H9 (cell line): ENCODE data around the gene LEMD1. TPM values are rescaled to one million over a fixed set of nuclear protein-coding genes. Genes with fewer than 3 reads are reported as not detected.

Experiments
- DNase-seq: peaks from one replicate; pipeline ENCODE4 v3.0.0-alpha.2; 2017
- H2AFZ ChIP-seq: one replicate; pipeline ENCODE4 v1.6.1; 2013; ENCODE audit warnings: mild to moderate bottlenecking, low read length, control low read depth, moderate library complexity
- H2AK5ac ChIP-seq: 2 replicates; pipeline ENCODE4 v1.6.1; 2013; ENCODE audit warnings: low read length, control low read depth, mixed read lengths; ENCODE audit not compliant: insufficient read length
- H2BK120ac ChIP-seq: one replicate; pipeline ENCODE4 v1.6.1; 2013; ENCODE audit warnings: low read depth, mild to moderate bottlenecking, low read length, control low read depth, inconsistent platforms; ENCODE audit not compliant: poor library complexity, severe bottlenecking
- H2BK12ac ChIP-seq: 2 replicates; pipeline ENCODE4 v1.6.1; 2013; ENCODE audit warnings: low read length, control low read depth, mixed read lengths, low read depth; ENCODE audit not compliant: insufficient read length
- H2BK15ac ChIP-seq: 2 replicates; pipeline ENCODE4 v1.6.1; 2013; ENCODE audit warnings: low read depth, low read length, control low read depth
- H2BK20ac ChIP-seq: one replicate; pipeline ENCODE4 v1.6.1; 2013; ENCODE audit warnings: low read depth, mild to moderate bottlenecking, low read length, control low read depth, inconsistent platforms; ENCODE audit not compliant: poor library complexity, severe bottlenecking
- H2BK5ac ChIP-seq: 2 replicates; pipeline ENCODE4 v1.6.1; 2013; ENCODE audit warnings: low read length, control low read depth, mixed read lengths; ENCODE audit not compliant: insufficient read length
- H3K14ac ChIP-seq: 2 replicates; pipeline ENCODE4 v1.6.1; 2013; ENCODE audit warnings: low read length, control low read depth; ENCODE audit not compliant: insufficient read depth
- H3K18ac ChIP-seq: 2 replicates; pipeline ENCODE4 v1.6.1; 2013; ENCODE audit warnings: low read depth, mild to moderate bottlenecking, mixed read lengths, low read length, control low read depth; ENCODE audit not compliant: insufficient read length
- H3K23ac ChIP-seq: 2 replicates; pipeline ENCODE4 v1.6.1; 2013; ENCODE audit warnings: low read length, control low read depth, mixed read lengths, low read depth; ENCODE audit not compliant: insufficient read length
- H3K23me2 ChIP-seq: 2 replicates; pipeline ENCODE4 v1.6.1; 2013; ENCODE audit warnings: low read depth, mild to moderate bottlenecking, mixed read lengths, low read length, control low read depth; ENCODE audit not compliant: insufficient read length, poor library complexity, severe bottlenecking
- H3K27ac ChIP-seq: 2 replicates; pipeline ENCODE4 v1.5.1; 2013; ENCODE audit warnings: low read length, control low read depth, mixed read lengths, low read depth; ENCODE audit not compliant: insufficient read length
- H3K27me3 ChIP-seq: 2 replicates; pipeline ENCODE4 v1.6.1; 2013; ENCODE audit warnings: low read length, control low read depth, inconsistent platforms; ENCODE audit not compliant: insufficient read depth
- H3K4ac ChIP-seq: 2 replicates; pipeline ENCODE4 v1.6.1; 2013; ENCODE audit warnings: low read depth, mild to moderate bottlenecking, control low read depth, inconsistent platforms, low read length, moderate library complexity
- H3K4me1 ChIP-seq: 2 replicates; pipeline ENCODE4 v1.6.1; 2013; ENCODE audit warnings: low read length, control low read depth, inconsistent platforms; ENCODE audit not compliant: insufficient read depth
- H3K4me2 ChIP-seq: 2 replicates; pipeline ENCODE4 v1.6.1; 2013; ENCODE audit warnings: low read length, control low read depth, mixed read lengths; ENCODE audit not compliant: insufficient read length, insufficient read depth
- H3K56ac ChIP-seq: 2 replicates; pipeline ENCODE4 v1.6.1; 2013; ENCODE audit warnings: low read depth, mild to moderate bottlenecking, mixed read lengths, low read length, control low read depth; ENCODE audit not compliant: insufficient read length
- H3K79me1 ChIP-seq: 2 replicates; pipeline ENCODE4 v1.6.1; 2013; ENCODE audit warnings: low read depth, mild to moderate bottlenecking, moderate library complexity, low read length, control low read depth, inconsistent platforms; ENCODE audit not compliant: insufficient read depth, poor library complexity, severe bottlenecking
- H3K79me2 ChIP-seq: 2 replicates; pipeline ENCODE4 v1.6.1; 2013; ENCODE audit warnings: low read length, control low read depth, inconsistent platforms; ENCODE audit not compliant: insufficient read depth
- H3K9ac ChIP-seq: 2 replicates; pipeline ENCODE4 v1.6.1; 2013; ENCODE audit warnings: low read length, control low read depth, mixed read lengths; ENCODE audit not compliant: insufficient read length; ENCODE audit errors: extremely low read depth
- H3K9me3 ChIP-seq: one replicate; pipeline ENCODE4 v1.6.1; 2013; ENCODE audit warnings: low read depth, low read length, inconsistent platforms; ENCODE audit not compliant: control insufficient read depth
- H3T11ph ChIP-seq: one replicate; pipeline ENCODE4 v1.6.1; 2013; ENCODE audit warnings: mild to moderate bottlenecking, low read length, control low read depth, inconsistent platforms
- H4K20me1 ChIP-seq: one replicate; pipeline ENCODE4 v1.6.1; 2013; ENCODE audit not compliant: control insufficient read depth, insufficient read length, insufficient read depth
- H4K5ac ChIP-seq: 2 replicates; pipeline ENCODE4 v1.6.1; 2013; ENCODE audit warnings: low read depth, mild to moderate bottlenecking, mixed read lengths, low read length, control low read depth; ENCODE audit not compliant: insufficient read length
- H4K8ac ChIP-seq: replicated peaks from 2 replicates; pipeline ENCODE4 v1.6.1; 2013; ENCODE audit warnings: low read length, control low read depth, mixed read lengths, low read depth; ENCODE audit not compliant: insufficient read length
- H4K91ac ChIP-seq: 2 replicates; pipeline ENCODE4 v1.6.1; 2013; ENCODE audit warnings: low read depth, mild to moderate bottlenecking, moderate library complexity, mixed read lengths, low read length, control low read depth; ENCODE audit not compliant: insufficient read length
- H3K27ac Mint-ChIP-seq, 3 experiments: 2 replicates in 2 of 3; 3 replicates in 1 of 3; pipeline ENCODE4 v1.8.0; 2020 to 2021; ENCODE audit warnings: mixed read lengths in 3 of 3, mild to moderate bottlenecking in 1 of 3, moderate library complexity in 1 of 3
- H3K27me3 Mint-ChIP-seq: 2 replicates; pipeline ENCODE4 v1.8.0; 2021; ENCODE audit warnings: low read depth, mild to moderate bottlenecking, moderate library complexity, mixed read lengths
- H3K36me3 Mint-ChIP-seq, 3 experiments: 2 replicates in 2 of 3; 3 replicates in 1 of 3; pipeline ENCODE4 v1.8.0; 2020 to 2021; ENCODE audit warnings: low read depth in 3 of 3, mixed read lengths in 3 of 3; ENCODE audit not compliant: insufficient read depth in 1 of 3
- H3K4me1 Mint-ChIP-seq, 2 experiments: 2 replicates each; pipeline ENCODE4 v1.8.0; 2020; ENCODE audit warnings: mixed read lengths in 2 of 2
- H3K4me3 Mint-ChIP-seq, 2 experiments: 2 replicates in 1 of 2; 3 replicates in 1 of 2; pipeline ENCODE4 v1.8.0; 2020 to 2021; ENCODE audit warnings: mild to moderate bottlenecking in 2 of 2, mixed read lengths in 2 of 2, moderate library complexity in 1 of 2
- H3K9me3 Mint-ChIP-seq, 2 experiments: 2 replicates in 1 of 2; 3 replicates in 1 of 2; pipeline ENCODE4 v1.8.0; 2020; ENCODE audit warnings: mild to moderate bottlenecking in 2 of 2, mixed read lengths in 2 of 2, moderate library complexity in 1 of 2
- CTCF ChIP-seq: fragments of 200-600 bp; sonication (generic); conservative IDR thresholded peaks from 3 replicates; pipeline ENCODE4 v1.8.0; 2021; ENCODE audit warnings: antibody characterized with exemption, mild to moderate bottlenecking
- WGBS: extraction: QIAGEN DNeasy Blood & Tissue Kit; methylation state at CpG from one replicate; pipeline ENCODE4 v1.1.7; 2013; ENCODE audit warnings: missing lambda C conversion rate, low lambda C conversion rate, mixed read lengths; ENCODE audit not compliant: insufficient read length; ENCODE audit errors: extremely low coverage; 5-methylcytosine and 5-hydroxymethylcytosine counted together
- total RNA-seq: library from RNA; stranded (reverse); gene quantifications from 2 replicates; pipeline ENCODE4 v1.2.1, GENCODE V29; 2021

LEMD1 gene
- total RNA-seq, 1 experiment from 2014 or later = 11.8 TPM

- Histone ChIP-seq H3K56ac (no peak overlapping the region), H3K23me2 (no peaks in the 10 kb centered on the region), H4K20me1 (no peaks in the 10 kb centered on the region), H3K79me2 (no peaks in the 10 kb centered on the region; the same call in 1 of the 2 replicates), H2BK5ac (no peak overlapping the region), H3T11ph (no peak overlapping the region), H2BK12ac (no peak overlapping the region), H2BK15ac (no peak overlapping the region), H3K18ac (no peak overlapping the region), H3K79me1 (no peaks in the 10 kb centered on the region), H2AFZ (no peak overlapping the region), H3K9me3 (no peaks in the 10 kb centered on the region), H3K4me1 (no peaks in the 10 kb centered on the region), H3K23ac (no peak overlapping the region), H3K27me3 (no peaks in the 10 kb centered on the region), H2BK120ac (no peak overlapping the region), H2BK20ac (no peak overlapping the region), H4K5ac (no peak overlapping the region), H3K9ac (no peak overlapping the region), H3K14ac (no peak overlapping the region), H3K4me2 (no peak overlapping the region), H3K27ac (no peak overlapping the region), H4K91ac (no peak overlapping the region), H3K4ac (no peak overlapping the region), H4K8ac (no peak overlapping the region), H2AK5ac (no peak overlapping the region)
- H3K27me3 Mint-ChIP-seq = peaks cover 7% of the 10 kb centered on the region
- H3K4me1 Mint-ChIP-seq = peaks cover 4 to 5% of the 10 kb centered on the region in 2 experiments; a peak in 3 of 4 replicates
- H3K4me3 Mint-ChIP-seq = no peak overlapping the region
- no peaks in the 10 kb centered on the region for H3K36me3 Mint-ChIP-seq
- no peak overlapping the region for H3K27ac Mint-ChIP-seq
- DNase-seq = no peak
- WGBS = no CpG with 5 or more reads among the region's 1 CpG
- H3K9me3 Mint-ChIP-seq = peaks cover 2 to 3% of the 10 kb centered on the region in 2 experiments; a peak in 2 of 5 replicates
- TF ChIP-seq CTCF = no peak
These were observed 29.2 kb downstream of the LEMD1 start for GRCh38 chr1:205392650-205393049.
